Breast epithelium (tissue), 3 donors: ENCODE data around the gene KLHL26.

Source experiments
- CTCF ChIP-seq, 3 donors: fragments of 450-650 bp; IDR thresholded peaks; one replicate each; pipeline ENCODE4 v1.5.1; 2016 to 2017; ENCODE audit warnings: antibody characterized with exemption in 3 of 3, mild to moderate bottlenecking in 3 of 3, moderate library complexity in 3 of 3
- POLR2A ChIP-seq: fragments of 450-650 bp; IDR thresholded peaks from one replicate; pipeline ENCODE4 v1.6.1; 2016; ENCODE audit warnings: antibody characterized with exemption, mild to moderate bottlenecking, moderate library complexity

- no peak for TF ChIP-seq CTCF (IDR thresholded peaks at IDR 0.05)
- no peak for TF ChIP-seq POLR2A
These were observed 8.2 kb downstream of the KLHL26 start for GRCh38 chr19:18645035-18645511.
